A673 (cell line): ENCODE results near the gene SERPINA10. TPM values are rescaled to one million over a fixed set of nuclear protein-coding genes. Genes with fewer than 3 reads are reported as not detected.

Source experiments
- BruUV-seq: library from RNA; stranded (reverse); fragments of 400-500 nt; replicated peaks from 2 replicates; lab custom pipeline; 2021; lab: Mats Ljungman, UMichigan
- CTCF ChIA-PET: fragments of 300-600 bp; sonication (Branson Sonifier 250); formaldehyde crosslinking; loops from one replicate; lab custom pipeline; 2022; ENCODE audit warnings: antibody characterized with exemption; lab: Charles Lee
- POLR2A ChIA-PET: fragments of 300-600 bp; sonication (Branson Sonifier 250); formaldehyde crosslinking; loops from one replicate; lab custom pipeline; 2022; ENCODE audit warnings: antibody characterized with exemption; ENCODE audit not compliant: low non-redundant PET; lab: Charles Lee
- DNase-seq: peaks from one replicate; pipeline ENCODE4 v3.0.0-alpha.2; 2015; ENCODE audit warnings: low spot score
- H3K27ac ChIP-seq: fragments of 200-600 bp; sonication (generic); 2 replicates; pipeline ENCODE4 v1.5.1; 2016; ENCODE audit warnings: mixed run types, low read depth, mild to moderate bottlenecking, mixed read lengths, antibody characterized with exemption, low read length; ENCODE audit not compliant: poor library complexity, severe bottlenecking
- H3K27me3 ChIP-seq: fragments of 200-600 bp; sonication (generic); replicated peaks from 2 replicates; pipeline ENCODE4 v1.6.1; 2017; ENCODE audit warnings: mixed run types, low read depth, mild to moderate bottlenecking, mixed read lengths, antibody characterized with exemption, low read length; ENCODE audit not compliant: insufficient read depth, poor library complexity
- H3K36me3 ChIP-seq: fragments of 200-600 bp; sonication (generic); 2 replicates; pipeline ENCODE4 v1.6.1; 2016; ENCODE audit warnings: mixed run types, mild to moderate bottlenecking, mixed read lengths, antibody characterized with exemption, low read length; ENCODE audit not compliant: insufficient read depth, poor library complexity, severe bottlenecking
- H3K4me1 ChIP-seq: fragments of 200-600 bp; sonication (generic); 2 replicates; pipeline ENCODE4 v1.6.1; 2017; ENCODE audit warnings: mixed run types, mild to moderate bottlenecking, mixed read lengths, antibody characterized with exemption, low read length; ENCODE audit not compliant: insufficient read depth, poor library complexity, severe bottlenecking
- H3K4me3 ChIP-seq: fragments of 200-600 bp; sonication (generic); 2 replicates; pipeline ENCODE4 v1.5.1; 2016; ENCODE audit warnings: low read depth, mixed run types, mild to moderate bottlenecking, mixed read lengths, low read length; ENCODE audit not compliant: poor library complexity, severe bottlenecking
- H3K9me3 ChIP-seq: fragments of 200-600 bp; sonication (generic); 2 replicates; pipeline ENCODE4 v1.6.1; 2016; ENCODE audit warnings: mixed run types, low read depth, mild to moderate bottlenecking, mixed read lengths, antibody characterized with exemption, low read length; ENCODE audit not compliant: poor library complexity, severe bottlenecking
- EZH2 ChIP-seq: fragments of 200-600 bp; sonication (generic); IDR thresholded peaks from 2 replicates; pipeline ENCODE4 v1.6.1; 2017; ENCODE audit warnings: borderline replicate concordance, low read depth, mild to moderate bottlenecking, mixed read lengths, antibody characterized with exemption, low read length; ENCODE audit not compliant: poor library complexity, severe bottlenecking
- intact Hi-C: fragments of 100-400 bp; cut with micrococcal nuclease; formaldehyde crosslinking; loops from one replicate; pipeline ENCODE4 v1.10.0; 2022; ENCODE audit not compliant: unreplicated experiment
- total RNA-seq: library from RNA; stranded (reverse); gene quantifications from 2 replicates; pipeline ENCODE4 v1.2.3, GENCODE V29; 2021
- TF ChIP-seq, protein P1 (sequence below): fragments of 300-800, 200-600 bp; sonication (generic); conservative IDR thresholded peaks from 2 replicates; pipeline ENCODE4 v1.5.1; 2017; ENCODE audit warnings: low read depth, mild to moderate bottlenecking, antibody characterized with exemption, low read length, moderate library complexity, mixed read lengths

The SERPINA10 gene
- total RNA-seq, 1 experiment from 2014 or later, result not detected

DNA sequence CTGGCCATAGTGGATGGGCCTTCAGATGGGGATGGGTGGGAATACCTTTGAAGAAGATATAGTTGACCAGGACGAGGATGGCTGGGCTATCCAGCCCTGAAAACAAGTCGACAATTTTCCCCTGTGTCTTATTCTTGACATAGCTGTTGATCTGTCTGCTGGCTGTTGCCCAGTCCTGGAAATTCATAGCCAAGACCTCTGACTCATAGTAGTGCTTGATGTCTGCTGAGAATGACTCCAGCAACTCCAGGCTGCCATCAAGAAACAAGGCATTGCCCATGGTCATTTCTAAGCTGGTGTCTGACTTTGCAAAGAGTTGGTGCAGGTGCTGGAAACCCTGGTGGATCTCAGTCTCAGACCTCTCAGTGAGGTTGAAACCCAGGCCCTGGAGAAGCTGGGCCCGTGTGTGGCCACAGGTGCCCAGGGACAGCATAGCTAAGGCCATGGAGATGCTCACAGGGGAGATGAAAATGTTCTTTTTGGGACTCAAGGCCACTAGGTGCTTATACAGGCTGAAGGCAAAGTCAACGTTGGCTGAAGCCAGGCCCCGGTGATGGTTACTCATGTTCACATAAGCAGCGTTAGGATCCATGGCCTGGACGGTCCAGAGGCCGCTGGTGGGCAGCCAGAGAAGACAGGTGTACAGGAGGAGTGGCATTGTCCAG lies 21.1 kb upstream of the SERPINA10 start:
- H3K27ac ChIP-seq, result no peak overlapping the region

GRCh38 chr14:94312481-94313246 lies 19.6 kb upstream of the SERPINA10 start:
- POLR2A ChIA-PET, result no interaction called here

More for the DNA sequence above, 21.1 kb upstream of the SERPINA10 start:
- Histone ChIP-seq H3K4me1 (no peaks in the 10 kb centered on the region), H3K4me3 (no peak overlapping the region), H3K36me3 (no peaks in the 10 kb centered on the region), H3K27me3 (no peaks in the 10 kb centered on the region), H3K9me3 (no peaks in the 10 kb centered on the region)
- no peak for TF ChIP-seq EZH2
- TF ChIP-seq, protein P1, sequence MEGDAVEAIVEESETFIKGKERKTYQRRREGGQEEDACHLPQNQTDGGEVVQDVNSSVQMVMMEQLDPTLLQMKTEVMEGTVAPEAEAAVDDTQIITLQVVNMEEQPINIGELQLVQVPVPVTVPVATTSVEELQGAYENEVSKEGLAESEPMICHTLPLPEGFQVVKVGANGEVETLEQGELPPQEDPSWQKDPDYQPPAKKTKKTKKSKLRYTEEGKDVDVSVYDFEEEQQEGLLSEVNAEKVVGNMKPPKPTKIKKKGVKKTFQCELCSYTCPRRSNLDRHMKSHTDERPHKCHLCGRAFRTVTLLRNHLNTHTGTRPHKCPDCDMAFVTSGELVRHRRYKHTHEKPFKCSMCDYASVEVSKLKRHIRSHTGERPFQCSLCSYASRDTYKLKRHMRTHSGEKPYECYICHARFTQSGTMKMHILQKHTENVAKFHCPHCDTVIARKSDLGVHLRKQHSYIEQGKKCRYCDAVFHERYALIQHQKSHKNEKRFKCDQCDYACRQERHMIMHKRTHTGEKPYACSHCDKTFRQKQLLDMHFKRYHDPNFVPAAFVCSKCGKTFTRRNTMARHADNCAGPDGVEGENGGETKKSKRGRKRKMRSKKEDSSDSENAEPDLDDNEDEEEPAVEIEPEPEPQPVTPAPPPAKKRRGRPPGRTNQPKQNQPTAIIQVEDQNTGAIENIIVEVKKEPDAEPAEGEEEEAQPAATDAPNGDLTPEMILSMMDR, result no peak
- no TSS peak for BruUV-seq
- ChIA-PET POLR2A (no interaction called here), CTCF (no interaction called here)
- DNase-seq, result no peak
- intact Hi-C loops, result no loop called here

DNA sequence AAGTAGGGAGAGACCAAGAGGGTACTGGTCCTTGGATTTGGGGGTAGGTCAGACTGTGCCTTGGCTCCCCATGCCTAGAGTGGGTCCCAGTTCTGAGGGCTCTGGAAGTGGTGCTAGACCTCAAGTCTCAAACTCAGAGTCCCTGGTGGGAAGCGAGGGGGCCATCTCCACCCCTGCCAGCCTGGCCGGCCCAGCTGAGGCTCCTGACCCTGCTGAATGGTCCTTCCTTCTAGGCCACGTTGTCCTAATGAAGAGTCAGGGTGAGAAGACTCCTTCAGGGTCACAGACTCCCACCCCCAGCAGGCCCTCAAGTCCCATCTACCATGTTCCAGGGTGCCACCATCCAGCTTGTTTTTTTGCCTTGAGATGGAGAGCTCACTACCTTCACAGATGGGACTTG lies 17.2 kb upstream of the SERPINA10 start:
- H3K4me1 ChIP-seq, result no peaks in the 10 kb centered on the region
- intact Hi-C loops, result no loop called here
- no peaks in the 10 kb centered on the region for H3K9me3 ChIP-seq
- TF ChIP-seq EZH2, result no peak
- TF ChIP-seq, protein P1, result no peak
- no peak for DNase-seq
- CTCF ChIA-PET, result no interaction called here
- H3K4me3 ChIP-seq, result no peak overlapping the region
- H3K36me3 ChIP-seq, result no peaks in the 10 kb centered on the region
- POLR2A ChIA-PET, result no interaction called here
- H3K27me3 ChIP-seq, result no peaks in the 10 kb centered on the region
- no peak overlapping the region for H3K27ac ChIP-seq
- no TSS peak for BruUV-seq

More at GRCh38 chr14:94312481-94313246, 19.6 kb upstream of the SERPINA10 start:
- H3K27me3 ChIP-seq, result no peaks in the 10 kb centered on the region
- H3K4me1 ChIP-seq, result no peaks in the 10 kb centered on the region
- TF ChIP-seq, protein P1, result no peak
- TF ChIP-seq EZH2, result no peak
- CTCF ChIA-PET, result no interaction called here
- H3K27ac ChIP-seq, result no peak overlapping the region
- no peak for DNase-seq
- no peaks in the 10 kb centered on the region for H3K36me3 ChIP-seq
- BruUV-seq, result no TSS peak
- intact Hi-C loops, result no loop called here
- H3K4me3 ChIP-seq, result no peak overlapping the region
- H3K9me3 ChIP-seq, result no peaks in the 10 kb centered on the region
